ENCODE measurements around the gene NOD1.

- TF ChIP-seq RARB (CRISPR knock-in tag; IDR thresholded peaks at IDR 0.05), result no peak
- no peak for TF ChIP-seq PATZ1 (CRISPR knock-in tag; IDR thresholded peaks at IDR 0.05; ENCODE audit: borderline replicate concordance)
- TF ChIP-seq ZNF8 (CRISPR knock-in tag; IDR thresholded peaks at IDR 0.05), result no peak
- no peak for TF ChIP-seq ARNTL (CRISPR knock-in tag; IDR thresholded peaks at IDR 0.05; ENCODE audit: borderline replicate concordance, low read depth)
- no peak for TF ChIP-seq ISL1 (CRISPR knock-in tag; IDR thresholded peaks at IDR 0.05)
- no peak for TF ChIP-seq ZNF70 (CRISPR knock-in tag; IDR thresholded peaks at IDR 0.05)
- no peak for TF ChIP-seq TCF4 (CRISPR knock-in tag; IDR thresholded peaks at IDR 0.05; ENCODE audit: borderline replicate concordance)
- TF ChIP-seq, protein P1, sequence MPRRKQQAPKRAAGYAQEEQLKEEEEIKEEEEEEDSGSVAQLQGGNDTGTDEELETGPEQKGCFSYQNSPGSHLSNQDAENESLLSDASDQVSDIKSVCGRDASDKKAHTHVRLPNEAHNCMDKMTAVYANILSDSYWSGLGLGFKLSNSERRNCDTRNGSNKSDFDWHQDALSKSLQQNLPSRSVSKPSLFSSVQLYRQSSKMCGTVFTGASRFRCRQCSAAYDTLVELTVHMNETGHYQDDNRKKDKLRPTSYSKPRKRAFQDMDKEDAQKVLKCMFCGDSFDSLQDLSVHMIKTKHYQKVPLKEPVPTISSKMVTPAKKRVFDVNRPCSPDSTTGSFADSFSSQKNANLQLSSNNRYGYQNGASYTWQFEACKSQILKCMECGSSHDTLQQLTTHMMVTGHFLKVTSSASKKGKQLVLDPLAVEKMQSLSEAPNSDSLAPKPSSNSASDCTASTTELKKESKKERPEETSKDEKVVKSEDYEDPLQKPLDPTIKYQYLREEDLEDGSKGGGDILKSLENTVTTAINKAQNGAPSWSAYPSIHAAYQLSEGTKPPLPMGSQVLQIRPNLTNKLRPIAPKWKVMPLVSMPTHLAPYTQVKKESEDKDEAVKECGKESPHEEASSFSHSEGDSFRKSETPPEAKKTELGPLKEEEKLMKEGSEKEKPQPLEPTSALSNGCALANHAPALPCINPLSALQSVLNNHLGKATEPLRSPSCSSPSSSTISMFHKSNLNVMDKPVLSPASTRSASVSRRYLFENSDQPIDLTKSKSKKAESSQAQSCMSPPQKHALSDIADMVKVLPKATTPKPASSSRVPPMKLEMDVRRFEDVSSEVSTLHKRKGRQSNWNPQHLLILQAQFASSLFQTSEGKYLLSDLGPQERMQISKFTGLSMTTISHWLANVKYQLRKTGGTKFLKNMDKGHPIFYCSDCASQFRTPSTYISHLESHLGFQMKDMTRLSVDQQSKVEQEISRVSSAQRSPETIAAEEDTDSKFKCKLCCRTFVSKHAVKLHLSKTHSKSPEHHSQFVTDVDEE (CRISPR knock-in tag; IDR thresholded peaks at IDR 0.05), result no peak
- TF ChIP-seq ZNF565 (CRISPR knock-in tag; conservative IDR thresholded peaks at IDR 0.05; ENCODE audit: low read depth), result no peak
Measured at GRCh38 chr7:30514177-30514576, 35.6 kb upstream of the NOD1 start.
